Lung (tissue), 12 donors: ENCODE data around the gene WIPI1. TPM values are rescaled to one million over a fixed set of nuclear protein-coding genes. Genes with fewer than 3 reads are reported as not detected.

Source experiments
- ATAC-seq: fragments of 200-7000 bp; cut with Tn5 transposase; one replicate; pipeline ENCODE4 v1.9.1; 2020; ENCODE audit warnings: moderate number of reproducible peaks; ENCODE audit not compliant: insufficient read depth, low FRiP score
- DNase-seq, 3 donors: peaks; one replicate each; pipeline ENCODE4 v3.0.0-alpha.2; 2013 to 2017
- H3K27ac ChIP-seq, 2 donors: one replicate each; pipeline ENCODE4 v1.5.1; 2013; ENCODE audit warnings: mild to moderate bottlenecking in 2 of 2, moderate library complexity in 2 of 2, control low read depth in 1 of 2, inconsistent platforms in 1 of 2, low read depth in 1 of 2, low read length in 1 of 2
- H3K27me3 ChIP-seq, 3 donors: one replicate each; pipeline ENCODE4 v1.5.1; 2013; ENCODE audit warnings: low read length in 2 of 3; ENCODE audit not compliant: control insufficient read depth in 3 of 3, insufficient read depth in 3 of 3
- H3K36me3 ChIP-seq, 4 donors: one replicate each; pipeline ENCODE4 v1.5.1; 2013; ENCODE audit warnings: low read length in 4 of 4, mild to moderate bottlenecking in 1 of 4, moderate library complexity in 1 of 4; ENCODE audit not compliant: control insufficient read depth in 4 of 4, insufficient read depth in 4 of 4
- H3K4me1 ChIP-seq, 5 donors: one replicate each; pipeline ENCODE4 v1.5.1; 2013; ENCODE audit warnings: low read length in 5 of 5, mild to moderate bottlenecking in 2 of 5, moderate library complexity in 1 of 5; ENCODE audit not compliant: control insufficient read depth in 5 of 5, insufficient read depth in 5 of 5
- H3K4me3 ChIP-seq: one replicate; pipeline ENCODE4 v1.5.1; 2013; ENCODE audit warnings: mild to moderate bottlenecking, control low read depth, moderate library complexity
- H3K9ac ChIP-seq, 2 donors: one replicate each; pipeline ENCODE4 v1.5.1; 2013; ENCODE audit warnings: low read length in 2 of 2, control low read depth in 1 of 2; ENCODE audit not compliant: insufficient read depth in 1 of 2
- H3K9me3 ChIP-seq, 4 donors: one replicate each; pipeline ENCODE4 v1.5.1; 2013; ENCODE audit warnings: low read length in 3 of 4, mild to moderate bottlenecking in 1 of 4, moderate library complexity in 1 of 4; ENCODE audit not compliant: control insufficient read depth in 4 of 4, insufficient read depth in 3 of 4
- CTCF ChIP-seq: IDR thresholded peaks from 2 replicates; pipeline ENCODE4 v1.5.1; 2012; ENCODE audit warnings: mild to moderate bottlenecking; ENCODE audit errors: control extremely low read depth, extremely low read depth
- WGBS, 2 donors: extraction: QIAGEN DNeasy Blood & Tissue Kit; methylation state at CpG; one replicate each; pipeline ENCODE4 v1.1.7; 2013; 5-methylcytosine and 5-hydroxymethylcytosine counted together
- polyA plus RNA-seq, 2 donors: library from polyadenylated mRNA; stranded (reverse); fragments of 200-250 nt; gene quantifications; one replicate each; pipeline ENCODE4 v1.2.1, GENCODE V29; 2013
- total RNA-seq, 2 donors: library from RNA; depleted of rRNA in 1 of 2; stranded (reverse); fragments of >200 nt in 1 of 2; gene quantifications; one replicate each; pipeline ENCODE4 v1.2.1, GENCODE V29; 2014 to 2021
- donor health status: control.
- donor health status: control.
- donor health status: Bipolar disorder and iron deficiency.
- donor health status: healthy.
- donor health status: DM: yes; HTN: yes; CAD: no.

The WIPI1 gene
- total and polyA plus RNA-seq, 4 donors, result 30.4 to 58.5 (median 41.8) TPM

DNA sequence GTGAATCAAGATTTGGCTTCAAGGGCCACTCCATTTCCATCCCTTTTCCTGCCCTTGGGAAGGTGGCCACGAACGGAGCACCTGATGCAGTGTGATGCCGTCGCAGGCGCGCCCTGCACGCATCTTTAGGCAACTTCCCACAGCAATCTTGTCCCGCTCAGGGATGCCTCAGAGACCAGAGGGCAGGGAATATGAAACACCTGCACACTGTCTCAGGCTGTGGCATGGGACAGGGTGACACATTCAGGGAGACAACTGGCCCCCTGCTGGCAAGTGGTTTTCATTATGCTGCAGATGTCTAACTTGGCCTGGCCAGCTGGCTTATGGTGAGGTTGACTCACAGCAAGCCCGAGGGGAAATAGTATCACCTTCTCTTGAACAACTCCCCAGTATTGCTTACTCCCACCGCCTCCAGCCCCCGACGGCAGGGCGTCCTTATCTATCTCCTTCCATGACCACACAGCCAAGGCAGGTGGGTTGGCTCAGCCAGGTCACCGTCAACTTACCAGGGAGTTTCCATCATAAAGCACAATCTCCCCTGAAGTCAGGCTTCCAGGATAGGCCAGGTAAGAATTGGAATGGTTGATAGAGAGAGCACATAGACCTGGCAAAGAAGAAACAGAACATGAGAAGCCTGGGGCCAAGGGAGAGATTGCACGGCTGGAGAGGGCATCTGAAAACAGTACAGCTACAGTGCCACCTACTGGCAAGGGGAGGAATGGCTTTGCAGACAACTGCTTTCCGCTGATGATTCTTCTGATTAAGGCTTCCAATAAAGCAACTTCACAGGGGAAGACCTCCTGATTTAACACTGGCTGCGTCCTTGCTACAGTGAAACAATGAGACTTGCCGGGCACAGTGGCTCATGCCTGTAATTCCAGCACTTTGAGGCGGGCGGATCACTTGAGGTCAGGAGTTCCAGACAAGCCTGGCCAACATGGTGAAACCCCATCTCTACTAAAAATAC is 21.1 kb downstream of the WIPI1 start:
- Histone ChIP-seq H3K9ac (no peak overlapping the region), H3K9me3 (no peaks in the 10 kb centered on the region), H3K27me3 (no peaks in the 10 kb centered on the region), H3K4me3 (no peak overlapping the region), H3K36me3 (peaks cover 6 to 36% (median 18%) of the 10 kb centered on the region in 4 donors), H3K4me1 (peaks cover 0 to 16% (median 4%) of the 10 kb centered on the region in 5 donors), H3K27ac (peak overlapping the region in 1 of 2 donors; percentile 59)
- peak; percentile 76 to 83 (median 81) for DNase-seq
- TF ChIP-seq CTCF, result peak; percentile 96
- peak; percentile 50 for ATAC-seq
- WGBS, 2 donors, result 63 to 68% methylated on average over 20 of the region's 20 CpGs

DNA sequence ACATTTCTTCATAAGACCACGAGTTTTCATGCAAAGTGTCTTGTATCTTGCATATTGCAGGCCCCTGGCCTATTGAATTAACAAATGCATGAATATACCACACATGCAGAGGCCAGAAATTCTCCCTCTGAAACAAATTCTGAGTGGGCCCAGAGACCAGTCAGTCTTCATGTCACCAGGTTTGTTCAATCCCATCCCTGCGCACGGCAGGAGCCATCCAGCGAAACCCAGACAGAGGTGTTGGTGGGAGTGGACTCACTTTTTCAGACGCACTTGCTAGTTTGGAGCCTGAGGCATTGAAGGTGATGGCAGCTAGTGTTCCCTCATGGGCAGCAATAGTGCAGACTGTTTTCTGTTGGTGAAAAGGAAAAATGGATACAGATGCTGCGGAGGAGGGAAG is 21.9 kb downstream of the WIPI1 start:
- no peak for DNase-seq
- no peak for TF ChIP-seq CTCF
- 94 to 95% methylated on average over 6 of the region's 6 CpGs for WGBS, 2 donors
- Histone ChIP-seq H3K4me1 (peaks cover 0 to 11% (median 2%) of the 10 kb centered on the region in 5 donors), H3K27ac (no peak overlapping the region), H3K9me3 (no peaks in the 10 kb centered on the region), H3K27me3 (no peaks in the 10 kb centered on the region), H3K9ac (no peak overlapping the region), H3K4me3 (no peak overlapping the region), H3K36me3 (peaks cover 6 to 42% (median 21%) of the 10 kb centered on the region in 4 donors)
- ATAC-seq, result no peak

DNA sequence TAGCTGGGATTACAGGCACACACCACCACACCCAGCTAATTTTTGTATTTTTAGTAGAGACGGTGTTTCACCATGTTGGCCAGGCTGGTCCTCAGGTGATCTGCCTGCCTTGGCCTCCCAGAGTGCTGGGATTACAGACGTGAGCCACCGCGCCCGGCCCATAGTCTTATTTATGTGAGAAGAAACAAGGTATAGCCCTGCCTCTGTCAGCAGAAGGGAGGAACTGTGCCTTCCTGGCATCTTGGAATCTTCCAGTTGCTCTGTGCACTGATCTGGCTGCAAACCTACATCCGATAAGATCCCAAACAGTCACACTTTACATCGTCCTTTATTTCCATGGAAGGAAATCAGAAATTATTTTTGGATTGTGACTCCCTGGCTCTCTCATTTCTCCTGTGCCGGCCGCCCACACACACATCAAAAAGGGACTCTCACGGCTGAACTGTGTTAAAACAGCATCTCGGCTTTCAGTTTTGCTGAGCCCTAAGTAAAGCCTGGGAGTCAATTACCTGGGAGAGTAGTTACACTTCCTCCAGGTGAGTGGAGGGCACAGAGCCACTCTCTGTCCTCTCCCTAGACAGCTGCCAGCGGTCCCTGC is 23.3 kb downstream of the WIPI1 start:
- Histone ChIP-seq H3K36me3 (peaks cover 12 to 48% (median 26%) of the 10 kb centered on the region in 4 donors), H3K4me3 (no peak overlapping the region), H3K4me1 (peaks cover 0 to 7% (median 2%) of the 10 kb centered on the region in 5 donors), H3K27ac (no peak overlapping the region), H3K27me3 (no peaks in the 10 kb centered on the region), H3K9me3 (no peaks in the 10 kb centered on the region), H3K9ac (no peak overlapping the region)
- WGBS, 2 donors, result 91 to 94% methylated on average over 12 of the region's 12 CpGs
- ATAC-seq (no peak), DNase-seq (no peak)
- no peak for TF ChIP-seq CTCF
